NCI-H2081 treated with DMSO at 0.1 percent for 48 hours (cell line): Measurements from ENCODE around the gene SIPA1L3.
A peak's percentile ranks its signal among the peaks of the same experiment; 100 is the strongest.
"Not testable (repeated sequence)": the region's sequence is repeated elsewhere in the genome, so short reads cannot be mapped to it uniquely, and the experiment has no call there.

Experiments used
- DNase-seq: peaks from one replicate; lab custom pipeline; 2025; lab: John Stamatoyannopoulos, UW

Gene SIPA1L3, protein sequence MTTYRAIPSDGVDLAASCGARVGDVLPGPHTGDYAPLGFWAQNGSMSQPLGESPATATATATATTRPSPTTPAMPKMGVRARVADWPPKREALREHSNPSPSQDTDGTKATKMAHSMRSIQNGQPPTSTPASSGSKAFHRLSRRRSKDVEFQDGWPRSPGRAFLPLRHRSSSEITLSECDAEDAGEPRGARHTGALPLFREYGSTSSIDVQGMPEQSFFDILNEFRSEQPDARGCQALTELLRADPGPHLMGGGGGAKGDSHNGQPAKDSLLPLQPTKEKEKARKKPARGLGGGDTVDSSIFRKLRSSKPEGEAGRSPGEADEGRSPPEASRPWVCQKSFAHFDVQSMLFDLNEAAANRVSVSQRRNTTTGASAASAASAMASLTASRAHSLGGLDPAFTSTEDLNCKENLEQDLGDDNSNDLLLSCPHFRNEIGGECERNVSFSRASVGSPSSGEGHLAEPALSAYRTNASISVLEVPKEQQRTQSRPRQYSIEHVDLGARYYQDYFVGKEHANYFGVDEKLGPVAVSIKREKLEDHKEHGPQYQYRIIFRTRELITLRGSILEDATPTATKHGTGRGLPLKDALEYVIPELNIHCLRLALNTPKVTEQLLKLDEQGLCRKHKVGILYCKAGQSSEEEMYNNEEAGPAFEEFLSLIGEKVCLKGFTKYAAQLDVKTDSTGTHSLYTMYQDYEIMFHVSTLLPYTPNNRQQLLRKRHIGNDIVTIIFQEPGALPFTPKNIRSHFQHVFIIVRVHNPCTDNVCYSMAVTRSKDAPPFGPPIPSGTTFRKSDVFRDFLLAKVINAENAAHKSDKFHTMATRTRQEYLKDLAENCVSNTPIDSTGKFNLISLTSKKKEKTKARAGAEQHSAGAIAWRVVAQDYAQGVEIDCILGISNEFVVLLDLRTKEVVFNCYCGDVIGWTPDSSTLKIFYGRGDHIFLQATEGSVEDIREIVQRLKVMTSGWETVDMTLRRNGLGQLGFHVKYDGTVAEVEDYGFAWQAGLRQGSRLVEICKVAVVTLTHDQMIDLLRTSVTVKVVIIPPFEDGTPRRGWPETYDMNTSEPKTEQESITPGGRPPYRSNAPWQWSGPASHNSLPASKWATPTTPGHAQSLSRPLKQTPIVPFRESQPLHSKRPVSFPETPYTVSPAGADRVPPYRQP (N-terminal part only)

GRCh38 chr19:37906869-37907734 is at the start of gene SIPA1L3:
TSS of gene SIPA1L3 (plus strand) at chr19:37907208. CDS start at chr19:38081566, 174,358 bp downstream.
- peak; percentile 80 for DNase-seq

DNA sequence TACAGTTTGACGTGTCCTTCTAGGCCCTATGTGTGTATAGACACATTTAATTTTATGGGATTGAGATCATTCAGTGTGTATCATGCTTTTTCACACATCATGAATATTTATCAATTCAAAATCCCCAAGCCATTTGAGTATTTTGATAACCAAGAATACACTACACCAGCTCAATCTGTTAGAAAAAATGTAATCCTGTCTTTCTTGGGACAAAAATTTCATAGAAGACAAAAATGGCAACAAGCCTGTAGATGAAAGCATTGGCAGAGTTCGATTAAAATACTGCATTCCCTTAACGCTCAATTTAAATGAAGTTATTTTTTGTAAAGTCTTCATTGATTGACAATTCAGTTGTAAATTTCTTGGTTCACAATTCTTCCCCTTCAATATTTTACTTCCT is 42.5 kb upstream of the SIPA1L3 start:
- no peak for DNase-seq

GRCh38 chr19:37865930-37866329 is 41.1 kb upstream of the SIPA1L3 start:
- DNase-seq, result not testable (repeated sequence)

DNA sequence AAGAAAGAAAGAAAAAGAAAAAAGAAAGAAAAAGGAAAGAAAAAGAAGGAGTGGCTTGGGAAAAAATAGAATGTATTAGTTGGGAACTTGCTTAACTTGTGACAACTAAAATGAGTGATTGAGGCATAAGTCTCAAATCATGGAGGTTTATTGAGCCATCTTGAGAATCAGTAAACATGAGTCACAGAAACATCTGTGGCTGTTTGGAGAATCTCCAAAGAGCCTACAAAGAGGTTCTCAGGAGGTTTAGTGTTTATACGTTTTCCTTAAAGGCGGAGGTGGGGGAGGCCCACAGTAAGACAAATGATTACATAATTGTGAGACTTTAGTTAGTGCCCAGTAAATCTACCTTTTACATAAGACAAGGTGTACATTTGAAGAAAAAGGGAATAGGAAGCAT is 39.2 kb upstream of the SIPA1L3 start:
- DNase-seq, result no peak

GRCh38 chr19:37869766-37870340 is 37.2 kb upstream of the SIPA1L3 start:
- DNase-seq, result no peak

GRCh38 chr19:37872383-37872782 is 34.6 kb upstream of the SIPA1L3 start:
- DNase-seq, result no peak

- DNase-seq, result no peak
Measured at GRCh38 chr19:37874784-37875183, 32.2 kb upstream of the SIPA1L3 start.

DNA sequence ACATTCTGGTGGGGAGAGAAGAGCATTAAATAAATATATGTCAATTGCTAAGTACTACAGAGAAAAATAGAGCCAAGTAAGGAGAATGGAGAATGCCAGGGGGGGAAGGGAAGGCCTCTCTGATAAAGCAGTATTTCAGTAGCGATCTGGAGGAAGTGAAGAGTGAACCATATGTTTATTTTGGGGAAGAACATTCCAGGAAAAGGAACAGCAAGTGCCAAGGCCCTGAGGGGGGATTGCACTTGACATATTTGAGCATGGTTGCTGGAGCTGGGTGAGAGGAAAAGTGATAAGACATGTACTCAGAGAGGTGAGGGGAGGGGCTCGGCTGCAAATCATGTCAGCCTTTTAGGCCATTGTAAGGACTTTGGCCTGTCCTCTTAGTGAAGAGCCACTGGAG is 31.0 kb upstream of the SIPA1L3 start:
- no peak for DNase-seq

- DNase-seq, result no peak
Measured at GRCh38 chr19:37877147-37877546, 29.9 kb upstream of the SIPA1L3 start.

DNA sequence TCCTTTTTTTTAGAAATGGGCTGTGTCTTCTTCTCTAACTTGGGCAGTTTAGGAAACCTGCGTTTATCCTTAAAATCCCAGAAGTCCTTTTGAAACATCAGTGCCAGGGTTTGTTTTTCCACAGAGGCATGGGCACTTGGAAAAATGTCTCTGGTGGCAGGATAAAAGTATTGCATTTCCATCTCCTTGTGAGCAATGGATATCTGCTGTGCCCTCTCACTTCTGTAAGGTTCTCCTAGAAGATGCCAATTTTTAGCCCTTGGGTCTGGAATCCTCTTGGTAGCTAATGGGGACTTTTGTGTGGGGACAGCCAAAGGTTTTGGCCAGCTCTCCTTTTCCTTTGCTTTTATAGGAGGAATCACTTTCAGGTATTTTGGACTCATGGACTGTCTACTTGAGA is 21.6 kb upstream of the SIPA1L3 start:
- DNase-seq, result no peak

GRCh38 chr19:37886571-37886970 is 20.4 kb upstream of the SIPA1L3 start:
- DNase-seq, result no peak

DNA sequence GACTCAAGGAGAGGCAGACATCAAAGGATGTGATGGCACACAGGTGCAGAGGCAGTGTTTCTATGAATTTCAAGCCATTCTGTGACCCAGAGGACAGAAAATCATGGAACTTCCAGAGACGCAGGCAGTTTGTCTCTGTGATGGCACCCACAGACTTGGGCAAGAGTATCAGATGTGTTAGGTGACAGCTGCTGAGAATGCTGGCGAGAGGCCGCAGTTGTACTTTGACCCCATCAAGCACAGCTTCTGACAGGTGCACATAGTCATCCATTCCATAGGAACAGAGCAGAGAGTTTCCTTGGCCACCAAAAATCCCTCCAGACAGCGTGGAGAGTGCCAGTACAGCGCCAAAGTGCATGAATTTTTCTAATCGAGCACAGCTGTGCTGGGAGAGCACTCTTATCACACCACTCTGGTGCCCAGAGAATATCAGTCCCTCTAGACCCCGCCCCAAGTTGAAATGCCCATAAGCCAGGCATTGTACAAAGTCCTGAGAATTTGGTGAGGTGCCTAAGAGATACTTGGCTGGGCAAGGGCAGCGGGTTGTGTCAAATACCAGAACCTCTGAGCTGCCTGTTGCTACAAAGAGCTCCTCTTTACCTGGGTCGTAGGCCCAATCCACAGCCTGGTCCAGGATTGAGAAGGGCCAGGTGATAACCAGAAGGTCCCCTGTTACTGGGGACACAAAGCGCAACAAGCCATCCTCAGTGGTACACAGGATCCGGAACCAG is 13.0 kb upstream of the SIPA1L3 start:
- DNase-seq, result no peak

- no peak for DNase-seq
Measured at GRCh38 chr19:37896180-37896579, 10.8 kb upstream of the SIPA1L3 start.

GRCh38 chr19:37899453-37899852 is 7.6 kb upstream of the SIPA1L3 start:
- DNase-seq, result no peak

DNA sequence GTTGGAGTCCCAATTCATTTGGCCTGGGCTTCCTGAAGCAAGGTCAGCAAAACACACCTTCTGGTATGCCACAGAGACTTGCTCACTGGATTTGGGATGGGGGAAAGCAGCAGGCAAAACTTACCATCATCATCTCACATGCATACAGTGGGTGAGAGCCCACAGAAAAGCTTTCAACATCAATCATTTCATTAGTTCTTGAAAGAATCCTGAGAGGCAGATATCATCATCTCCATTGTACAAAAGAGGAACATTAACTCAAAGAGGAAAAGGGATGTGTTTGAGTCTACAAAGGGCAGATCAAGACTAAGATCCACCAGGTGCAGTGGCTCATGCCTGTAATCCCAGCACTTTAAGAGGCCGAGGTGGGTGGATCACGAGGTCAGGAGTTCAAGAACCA is 7.0 kb upstream of the SIPA1L3 start:
- no peak for DNase-seq

DNA sequence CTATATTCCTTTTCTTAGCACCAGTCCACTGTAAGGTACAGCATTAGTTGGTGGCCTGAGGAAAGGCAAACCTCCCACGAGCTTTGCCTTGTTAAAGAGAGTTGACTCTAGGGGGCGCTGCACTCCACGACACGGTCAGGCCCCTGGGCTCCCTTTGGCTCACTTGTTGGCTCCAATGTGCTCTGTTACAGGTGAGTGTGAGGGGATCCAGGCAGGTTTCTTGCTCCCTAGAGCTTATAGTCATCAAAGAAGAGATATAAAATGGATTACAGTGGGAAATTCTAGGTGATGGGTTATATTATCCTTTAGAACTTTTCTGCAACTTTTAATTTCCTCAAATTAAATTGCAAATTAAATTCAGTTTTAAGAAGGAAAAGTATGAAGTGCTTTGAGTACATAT is 4.3 kb upstream of the SIPA1L3 start:
- peak; percentile 10 for DNase-seq

DNA sequence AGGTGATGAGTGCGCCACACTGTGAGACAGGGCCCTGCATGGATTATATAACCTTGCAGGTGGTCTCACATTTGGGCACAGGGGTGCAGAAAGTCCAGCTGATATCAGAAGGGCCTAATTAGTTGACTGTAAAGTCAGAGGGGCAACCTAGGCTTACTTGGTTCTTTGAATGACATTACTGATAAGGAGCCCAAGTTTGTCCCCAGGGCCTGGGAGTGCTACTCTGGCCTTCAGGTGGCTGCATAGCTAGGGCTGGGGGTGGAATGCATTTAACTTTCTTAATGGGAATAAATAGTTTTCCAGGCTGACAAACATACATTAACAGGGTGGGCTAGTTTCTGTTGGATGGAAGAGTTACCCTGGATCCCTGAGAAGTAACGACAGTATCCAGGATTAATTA is 3.9 kb upstream of the SIPA1L3 start:
- no peak for DNase-seq

GRCh38 chr19:37905946-37906868 is 801 bp upstream of the SIPA1L3 start, which contains the start of gene WDR87:
TSS of gene WDR87 (minus strand) at chr19:37906594. CDS start at chr19:37898239, 8,355 bp downstream.
- DNase-seq, result peak; percentile 28
